ENCODE results near the gene PRKD1.

PRKD1 gene

DNA sequence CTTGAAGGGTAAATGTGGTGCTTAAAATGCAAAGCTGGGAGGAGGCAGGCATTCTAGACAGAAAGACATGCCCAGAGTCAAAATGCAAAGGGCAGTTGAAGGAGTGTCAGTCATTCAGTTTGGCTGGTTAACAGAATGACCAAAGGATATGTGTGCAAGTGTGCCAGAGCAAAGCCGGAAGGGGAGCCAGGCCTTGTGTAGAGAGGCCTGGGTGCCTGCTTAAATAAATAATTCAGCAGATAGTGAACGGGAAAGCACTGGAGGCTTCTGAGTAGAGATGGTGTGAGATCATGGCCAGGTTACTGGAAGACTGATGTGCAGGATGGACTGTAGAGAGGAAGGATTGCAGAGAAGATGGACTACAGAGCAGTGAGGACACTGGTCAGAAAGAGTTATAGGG lies 244.9 kb downstream of the PRKD1 start:
- no peak for DNase-seq

DNA sequence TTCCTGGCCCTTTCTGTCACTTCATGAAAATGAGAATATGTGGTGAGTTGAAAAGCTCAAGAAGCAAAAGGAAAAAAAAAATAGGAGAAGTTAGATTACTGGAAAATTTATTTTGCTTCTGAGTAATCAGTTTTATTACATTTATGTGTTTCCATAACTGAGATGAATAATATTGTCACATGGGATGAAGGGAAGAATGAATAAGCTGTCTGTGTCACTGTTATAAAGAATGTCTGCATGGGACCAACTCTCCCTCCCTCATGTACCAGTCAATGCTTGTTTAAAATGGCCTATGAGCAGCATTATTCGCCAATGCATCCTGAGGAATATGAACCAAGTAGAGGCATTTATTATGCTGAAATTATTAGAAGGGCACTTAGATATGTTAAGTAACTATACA lies 246.3 kb downstream of the PRKD1 start:
- no peak for DNase-seq

DNA sequence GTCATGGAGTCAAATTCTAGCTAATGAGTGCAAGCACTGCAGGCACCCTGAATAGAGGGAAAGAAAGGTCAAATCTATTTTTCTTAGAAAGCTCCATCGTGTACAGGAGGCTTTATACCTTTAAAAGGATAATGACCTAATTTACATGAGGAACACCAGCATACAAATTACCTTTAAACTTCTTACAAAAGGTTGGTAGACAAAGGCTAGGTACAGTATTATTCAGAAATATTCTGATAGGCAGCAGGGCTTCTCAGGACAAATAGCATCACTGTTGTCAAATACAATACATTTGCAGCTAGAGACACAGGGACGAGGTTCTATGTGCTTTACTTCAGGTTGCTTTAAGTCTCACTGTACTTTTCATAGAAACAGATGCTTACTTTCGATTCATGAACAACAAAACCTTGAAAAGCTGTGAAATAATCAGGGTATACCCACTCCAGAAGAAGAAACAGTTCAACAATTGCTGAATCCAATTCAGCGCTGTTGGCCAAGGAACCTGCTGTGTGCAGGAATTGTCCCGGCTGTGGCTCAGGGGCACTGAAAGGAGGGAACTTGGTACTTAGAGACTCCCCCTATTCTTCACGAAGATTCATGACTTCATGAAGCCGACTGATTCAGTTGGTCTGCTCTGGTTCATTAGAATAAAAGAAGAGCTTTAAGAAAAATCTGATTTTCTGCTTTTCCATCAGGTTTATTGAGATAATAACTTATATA lies 252.9 kb downstream of the PRKD1 start:
- DNase-seq, result no peak

DNA sequence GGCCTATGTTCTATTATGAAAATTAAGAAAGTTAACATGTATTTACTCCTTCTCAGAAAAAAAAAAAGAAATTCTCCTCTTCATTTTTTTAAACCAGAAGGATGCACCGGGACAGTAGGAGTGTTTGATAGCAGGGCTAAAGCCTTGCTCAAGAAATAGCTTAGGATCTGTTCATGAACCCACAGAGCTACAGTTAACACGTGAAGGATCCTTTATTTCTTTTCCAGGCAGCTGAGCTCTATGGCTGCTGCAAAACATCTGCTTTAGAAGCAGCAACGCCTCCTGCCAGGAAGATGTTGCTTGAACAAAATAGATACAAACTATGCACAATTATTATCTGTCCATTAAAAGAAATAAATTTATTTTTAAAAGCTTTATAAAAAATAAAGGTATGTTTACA lies 254.8 kb downstream of the PRKD1 start:
- DNase-seq, result no peak

DNA sequence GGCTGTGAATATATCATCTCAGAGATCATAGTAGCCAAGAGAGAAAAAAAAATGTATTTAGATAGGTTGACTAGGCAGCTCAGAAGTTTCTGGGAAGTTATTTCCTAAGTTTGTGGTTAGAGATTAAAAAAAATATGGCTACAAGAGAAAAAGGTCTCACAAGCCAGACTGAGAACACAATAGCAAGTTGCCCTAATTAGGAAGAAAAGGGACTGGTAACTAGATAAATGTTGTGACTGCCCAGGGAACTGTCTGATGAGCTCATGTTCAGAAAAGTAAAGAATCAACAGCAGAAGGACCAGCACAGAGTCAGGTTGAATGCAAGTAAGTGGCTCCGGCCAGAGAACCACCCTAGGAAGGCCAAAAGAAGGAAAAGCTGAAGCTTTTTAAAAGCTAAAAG lies 256.6 kb downstream of the PRKD1 start:
- DNase-seq, result no peak

DNA sequence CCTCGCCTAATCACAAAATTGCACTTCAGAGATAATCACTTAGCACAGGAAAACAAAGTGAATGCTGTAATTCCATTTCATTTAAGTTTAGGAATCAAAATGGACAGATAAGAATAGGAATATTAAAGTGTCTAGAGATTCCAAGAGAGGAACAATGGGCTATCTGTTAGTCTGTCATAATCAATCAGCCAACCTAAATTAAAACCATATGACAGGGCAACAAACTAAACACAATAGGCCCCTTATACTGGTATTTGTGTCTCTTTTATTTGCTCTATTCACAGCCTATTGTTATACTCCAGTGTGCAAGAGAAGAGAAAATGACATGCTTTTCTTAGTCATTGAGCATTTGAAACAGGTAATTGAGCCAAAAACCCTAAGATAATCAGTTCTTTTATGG lies 259.4 kb downstream of the PRKD1 start:
- peak in 1 of 58 donors; percentile 34 for DNase-seq

DNA sequence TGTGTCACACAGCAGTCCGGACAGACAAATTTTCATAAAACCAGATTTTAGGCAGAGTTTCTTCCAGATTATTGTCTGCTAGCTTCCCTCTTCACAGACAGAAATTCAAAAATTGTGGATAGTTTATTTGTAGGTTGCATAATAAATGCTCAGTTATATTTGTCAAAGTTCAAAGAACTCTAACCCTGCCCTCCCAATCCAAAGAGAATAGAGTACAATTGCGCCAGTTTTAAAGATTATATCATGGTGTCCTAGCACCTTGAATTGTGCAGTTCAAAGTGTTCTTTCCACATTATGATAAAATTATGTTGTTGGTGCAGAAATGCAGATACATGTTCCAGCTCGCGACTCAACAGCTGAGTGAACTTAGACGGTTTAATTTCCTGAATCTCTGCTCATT lies 263.1 kb downstream of the PRKD1 start:
- DNase-seq, result no peak

DNA sequence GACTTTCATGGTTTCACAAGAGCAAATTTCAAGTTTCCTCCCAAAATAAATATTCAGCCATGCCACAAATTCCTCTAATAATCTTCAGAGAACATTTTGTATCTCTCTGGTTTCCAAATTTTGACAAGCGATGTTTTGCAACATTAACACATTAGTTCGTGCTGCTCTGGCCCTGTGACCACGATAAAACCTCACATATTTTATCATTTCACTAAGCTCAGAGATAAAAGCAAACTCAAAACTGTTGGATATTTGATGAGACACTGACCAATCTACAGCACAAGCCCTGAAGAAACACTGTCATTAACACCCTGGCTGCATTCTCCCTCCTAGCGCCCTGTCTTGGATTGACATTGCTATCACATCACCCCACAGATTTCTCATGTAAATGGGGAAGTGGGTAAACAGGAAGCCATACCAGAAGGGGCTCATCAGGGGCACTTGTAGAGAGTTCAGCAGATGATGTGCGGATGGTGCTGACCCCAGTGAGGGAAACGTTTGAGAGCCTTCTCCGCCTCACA lies 264.3 kb downstream of the PRKD1 start:
- DNase-seq, result no peak

DNA sequence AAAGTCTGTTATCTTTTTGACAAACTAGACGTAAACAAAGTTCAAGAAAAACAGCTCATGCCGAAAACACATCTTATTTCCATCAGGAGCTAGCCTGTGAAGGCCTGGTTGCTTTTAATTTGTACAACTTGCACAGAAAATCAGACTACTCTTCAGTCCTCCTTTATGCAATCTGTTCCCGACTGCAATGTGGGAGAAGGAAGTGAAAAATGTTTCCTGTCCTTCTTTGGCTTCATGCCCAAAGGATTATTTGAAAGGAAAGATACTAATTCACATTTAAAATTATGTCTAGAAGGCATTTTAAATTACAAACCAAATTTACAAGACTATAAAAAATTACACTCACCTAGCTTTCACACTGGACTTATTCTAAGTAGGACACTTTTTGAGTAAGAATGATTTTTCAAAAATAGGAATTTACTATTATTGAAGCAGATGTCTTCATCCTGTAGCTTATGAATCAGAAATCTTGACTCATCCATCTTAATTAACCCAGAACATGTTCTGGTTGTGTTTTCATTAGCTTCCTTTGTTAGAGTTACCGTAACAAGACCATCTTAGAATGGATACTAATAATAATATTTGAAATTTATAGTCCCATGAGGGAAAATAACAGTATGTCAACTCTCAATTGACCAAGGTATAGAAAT lies 272.6 kb downstream of the PRKD1 start:
- DNase-seq, result peak in 1 of 58 donors; percentile 9

DNA sequence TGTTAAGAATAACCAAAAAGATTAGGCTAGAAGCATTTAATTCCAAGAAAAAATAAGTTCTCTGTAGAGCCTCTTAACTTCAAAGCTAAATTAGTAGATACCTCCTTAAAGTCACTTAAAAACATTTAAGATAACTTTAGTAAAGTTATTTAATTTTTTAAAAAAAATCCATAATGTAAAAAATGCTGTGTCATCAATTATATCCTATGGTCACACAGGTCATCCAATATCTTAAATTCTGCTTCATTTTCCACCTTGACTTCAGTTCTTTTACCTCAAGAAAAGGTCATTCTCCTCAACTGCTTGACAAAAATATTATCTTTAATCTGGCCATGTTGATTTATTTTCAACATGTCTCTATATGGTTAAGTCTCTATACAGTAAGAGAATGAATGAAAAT lies 274.3 kb downstream of the PRKD1 start:
- no peak for DNase-seq

DNA sequence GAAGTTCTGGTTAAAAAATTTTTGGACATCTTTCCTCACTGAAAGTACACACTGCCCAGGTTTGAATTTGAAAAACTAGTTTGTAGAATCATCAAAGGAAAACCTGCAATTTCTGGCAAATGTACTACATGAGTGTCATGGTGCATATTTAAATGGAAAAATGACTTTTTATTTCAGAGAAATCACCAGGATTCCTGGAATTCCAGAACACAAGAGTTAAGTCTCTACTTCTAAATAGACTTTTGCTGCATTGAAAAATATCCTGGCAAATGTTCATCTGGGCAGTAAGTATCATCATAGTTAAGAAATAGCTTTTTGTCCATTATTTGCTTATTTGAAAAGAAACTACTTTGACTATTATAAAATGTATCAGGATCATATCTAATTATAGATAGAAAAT lies 275.1 kb downstream of the PRKD1 start:
- no peak for DNase-seq

DNA sequence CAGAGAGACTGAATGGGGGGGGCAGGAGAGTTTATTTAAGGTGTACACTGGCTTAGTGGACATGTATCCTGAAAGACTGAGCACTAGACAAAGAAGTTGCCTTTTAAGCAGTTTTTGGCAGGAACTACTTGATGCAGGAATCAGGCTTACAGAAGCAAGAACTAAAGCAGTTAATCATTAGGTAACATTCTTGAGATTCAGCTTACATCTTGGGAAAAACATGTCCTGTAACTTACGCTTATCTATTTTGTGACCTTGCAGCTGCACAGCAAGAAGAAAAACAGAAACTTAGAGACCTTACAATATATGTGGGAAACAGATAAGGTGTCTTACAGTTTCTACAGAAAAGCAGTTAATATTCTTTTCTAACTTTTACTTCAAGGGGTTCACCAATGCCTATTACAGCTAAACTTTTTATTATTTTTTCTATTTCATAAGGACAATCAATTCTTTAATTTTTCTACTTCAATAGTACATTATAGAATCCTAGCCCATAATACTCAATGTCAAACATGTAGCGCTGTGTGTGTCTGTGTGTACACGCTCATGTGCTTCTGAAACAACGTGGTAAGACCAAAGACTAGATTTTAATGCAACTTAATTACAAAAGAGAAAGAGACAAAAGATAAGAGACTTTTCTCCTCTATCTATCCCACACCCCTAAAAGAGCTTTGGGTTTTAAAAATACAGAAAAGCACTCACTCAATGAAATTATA lies 276.9 kb downstream of the PRKD1 start:
- DNase-seq, result no peak

DNA sequence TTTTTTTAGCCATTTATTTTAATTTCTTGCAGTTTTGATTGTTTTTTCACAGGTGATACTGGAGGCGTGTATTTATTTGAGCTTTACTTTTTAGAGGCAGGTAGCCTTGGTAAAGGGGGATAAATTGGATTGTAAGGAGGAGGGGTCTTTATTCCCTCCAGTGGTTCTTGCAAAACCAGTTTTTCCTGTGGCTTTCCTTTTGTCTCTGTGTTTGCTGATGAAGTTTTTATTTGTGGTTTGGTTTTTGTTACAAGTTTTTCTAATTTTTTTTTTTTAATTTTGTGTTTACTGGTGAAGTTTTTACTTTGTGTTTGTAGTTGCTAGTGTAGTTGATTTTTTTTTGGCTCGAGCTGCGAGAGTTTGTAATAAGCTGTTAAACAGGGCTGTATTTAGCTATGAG lies 278.5 kb downstream of the PRKD1 start:
- DNase-seq, result no peak

DNA sequence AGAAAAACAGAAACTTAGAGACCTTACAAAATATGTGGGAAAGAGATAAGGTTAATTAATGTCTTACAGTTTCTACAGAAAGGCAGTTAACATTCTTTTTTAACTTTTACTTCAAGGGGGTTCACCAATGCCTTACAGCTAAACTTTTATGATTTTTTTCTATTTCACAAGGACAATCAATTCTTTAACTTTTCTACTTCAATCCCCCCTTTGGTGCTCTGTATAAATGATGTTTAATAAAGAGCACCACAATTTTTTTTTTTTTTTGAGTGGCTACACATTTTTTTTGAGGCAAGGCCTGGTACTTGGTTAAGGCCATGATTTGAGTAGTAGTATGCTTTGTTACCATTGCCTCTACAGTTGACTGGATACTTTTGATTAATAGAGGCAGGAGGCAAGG lies 279.6 kb downstream of the PRKD1 start:
- no peak for DNase-seq

DNA sequence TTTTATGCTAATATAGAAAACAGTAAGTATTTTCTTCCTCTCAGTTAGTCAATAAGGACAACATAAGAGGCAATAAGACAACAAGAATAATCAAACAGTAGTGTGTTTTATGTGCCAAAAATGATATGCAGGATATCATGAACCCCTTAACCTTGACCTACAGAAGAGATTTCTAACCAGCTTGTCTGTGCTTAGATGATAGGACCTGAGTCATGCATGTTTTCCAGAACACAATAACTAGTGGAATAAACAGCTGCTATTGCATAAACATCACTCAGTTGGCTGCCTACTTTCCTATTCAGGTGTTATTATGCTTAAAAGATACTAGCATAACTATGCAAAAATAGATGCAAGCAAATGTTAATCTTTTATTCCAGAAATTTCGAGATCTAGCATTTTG lies 282.5 kb downstream of the PRKD1 start:
- no peak for DNase-seq

DNA sequence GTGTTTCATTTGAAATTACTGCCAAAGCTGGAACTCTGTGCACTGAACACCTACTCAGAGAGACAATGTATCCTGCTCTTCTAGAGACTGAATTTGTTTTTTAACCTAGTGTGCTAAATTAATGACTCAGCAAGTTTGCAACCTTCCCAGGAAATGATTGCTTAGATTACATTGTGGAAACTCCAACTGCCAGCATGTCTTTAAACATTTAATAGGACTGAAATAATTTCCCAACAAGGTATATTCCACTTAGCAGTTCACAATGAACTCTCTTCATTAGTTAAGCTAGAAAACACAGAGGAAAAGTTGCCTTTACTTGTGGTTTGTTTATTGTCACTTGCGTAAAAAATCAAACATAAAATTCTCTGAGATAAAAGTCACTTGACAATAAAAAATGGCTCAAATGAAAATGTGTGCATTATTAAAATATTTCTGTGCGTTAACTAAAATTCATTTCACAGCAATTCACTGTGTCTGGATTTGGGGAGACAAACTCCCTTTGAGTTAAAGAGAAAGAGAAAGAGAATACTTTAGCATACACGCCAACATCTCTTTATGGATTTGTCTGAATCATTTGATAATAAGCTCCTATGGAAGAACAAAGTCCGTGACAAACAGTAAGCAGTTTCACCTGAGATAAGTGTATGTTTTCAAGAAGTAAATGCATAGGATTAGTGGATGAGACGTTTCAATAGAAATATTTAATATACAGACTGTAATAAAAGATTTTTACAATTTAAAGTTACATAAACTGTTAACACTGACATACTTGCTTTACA lies 284.0 kb downstream of the PRKD1 start:
- no peak for DNase-seq

DNA sequence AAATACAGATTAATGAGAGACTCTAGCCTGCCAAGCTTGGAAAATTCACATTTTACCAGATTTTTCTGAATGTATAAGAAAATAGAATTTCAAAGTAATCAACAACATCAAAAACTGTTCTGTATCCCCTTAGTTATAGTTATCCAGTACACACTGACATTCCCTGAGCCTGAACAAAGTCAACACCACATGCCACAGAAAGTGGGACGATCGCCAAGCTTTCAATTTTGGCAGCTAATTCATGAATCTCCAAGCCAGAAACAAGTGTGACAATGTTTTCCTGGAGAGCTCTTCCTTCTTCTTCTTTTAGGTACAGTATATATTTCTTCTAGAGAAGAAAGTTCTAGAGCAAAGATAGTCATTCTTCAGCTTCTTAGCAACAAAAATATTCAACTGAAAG lies 290.2 kb downstream of the PRKD1 start:
- DNase-seq, result peak in 48 of 58 donors; percentile 0 to 75 (median 32)

DNA sequence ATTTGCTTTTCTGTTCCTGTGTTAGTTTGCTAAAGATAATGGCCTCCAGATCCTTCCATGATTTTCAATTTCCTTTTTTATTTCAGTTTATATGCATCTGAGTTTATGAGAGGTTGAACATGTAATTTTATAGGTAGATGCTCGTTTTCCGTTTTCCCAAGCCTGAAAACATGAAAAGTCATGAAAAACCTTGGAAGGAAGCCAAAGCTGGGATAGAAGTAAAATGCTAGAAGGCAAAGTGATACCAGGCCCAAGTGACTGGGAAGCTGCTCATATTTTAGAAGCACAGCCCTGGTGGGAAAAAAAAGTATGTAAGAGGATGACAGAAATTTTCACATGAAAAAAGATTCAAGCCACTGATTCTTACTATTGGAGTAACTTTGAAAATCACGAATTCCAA lies 290.8 kb downstream of the PRKD1 start:
- DNase-seq, result no peak

DNA sequence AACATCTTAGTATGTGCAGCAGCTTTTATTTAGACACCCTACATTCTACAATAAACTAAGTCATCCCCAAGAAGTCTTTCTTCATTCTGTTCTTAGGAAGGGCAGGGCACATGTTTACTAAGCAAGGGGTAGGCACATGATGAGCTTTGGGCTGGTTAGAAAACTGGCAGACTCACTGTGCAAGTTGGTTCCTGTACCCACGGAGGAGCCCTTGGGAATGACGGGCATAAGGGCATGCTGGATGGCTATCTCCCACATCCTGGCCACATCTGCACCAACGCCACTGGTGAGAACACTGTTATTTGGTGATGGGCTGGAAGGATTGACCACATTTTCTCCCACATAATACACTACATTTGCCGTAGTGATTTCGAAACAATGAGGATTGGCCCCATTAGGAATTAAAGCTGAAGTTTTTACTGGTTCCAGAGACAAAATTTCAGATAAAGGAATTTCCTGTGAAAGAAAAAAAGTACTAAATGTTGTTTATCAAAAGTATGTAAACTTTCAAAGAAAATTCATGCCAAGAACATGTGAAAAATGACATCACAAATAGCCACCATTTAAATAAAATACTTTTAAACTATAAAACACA lies 297.0 kb downstream of the PRKD1 start:
- DNase-seq, result no peak

DNA sequence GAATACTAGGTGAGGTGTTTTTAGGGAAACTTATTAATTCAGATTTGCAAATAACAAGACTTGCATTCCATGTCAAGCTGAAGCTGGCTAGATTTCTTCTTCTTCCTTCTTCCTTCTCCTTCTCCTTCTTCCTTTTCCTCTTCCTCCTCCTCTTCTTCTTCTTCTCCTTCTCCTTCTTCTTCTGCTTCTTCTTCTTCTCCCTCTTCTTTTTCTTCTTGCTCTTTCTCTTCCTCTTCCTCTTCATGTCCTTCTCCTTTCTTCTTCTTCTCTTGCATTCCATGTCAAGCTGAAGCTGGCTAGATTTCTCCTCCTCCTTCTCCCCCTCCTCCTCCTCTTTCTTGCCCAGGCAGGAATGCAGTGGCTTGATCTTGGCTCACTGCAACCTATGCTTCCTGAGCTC lies 297.8 kb downstream of the PRKD1 start:
- no peak for DNase-seq

DNA sequence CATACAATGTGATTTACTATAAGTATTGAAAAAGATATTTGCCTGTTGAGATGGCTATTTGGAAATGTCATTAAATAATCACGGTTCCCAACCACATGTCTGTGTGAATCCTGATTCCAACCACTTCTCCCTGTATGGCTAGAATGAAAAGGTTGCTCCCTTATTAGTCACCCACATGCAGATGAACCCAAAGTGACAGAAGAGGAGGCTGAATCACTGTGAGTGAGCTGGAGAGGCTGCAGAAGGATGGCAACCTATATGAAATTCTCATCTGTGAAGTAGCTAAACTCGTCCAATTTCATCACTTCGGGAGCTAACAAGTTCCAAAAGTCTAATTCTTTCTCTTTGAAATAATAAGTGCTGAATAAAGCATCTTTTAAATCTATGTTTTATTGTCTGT lies 300.5 kb downstream of the PRKD1 start:
- DNase-seq, result no peak
